Mammary epithelial cell (primary cell): ENCODE results near the gene UBASH3A.

ENCODE experiments used
- CTCF ChIP-seq, 2 donors: IDR thresholded peaks in 1 of 2; conservative IDR thresholded peaks in 1 of 2; 2 replicates each; pipeline ENCODE4 v1.5.1; 2011 to 2012; ENCODE audit warnings: inconsistent platforms in 2 of 2, low read length in 2 of 2, mild to moderate bottlenecking in 2 of 2, control low read depth in 1 of 2, low read depth in 1 of 2; ENCODE audit not compliant: insufficient read depth in 1 of 2; ENCODE audit errors: extremely low read depth in 1 of 2
- EZH2 ChIP-seq: IDR thresholded peaks from 2 replicates; pipeline ENCODE4 v1.6.1; 2012; ENCODE audit warnings: low read length, inconsistent platforms, borderline replicate concordance

- TF ChIP-seq CTCF (conservative IDR thresholded peaks at IDR 0.05 in 1 of 2, IDR thresholded peaks at IDR 0.05 in 1 of 2; ENCODE audit: extremely low read depth in 1 of 2, insufficient read depth in 1 of 2, low read depth in 1 of 2, low read length in 2 of 2) (no peak), EZH2 (no peak)
Measured at GRCh38 chr21:42425591-42425990, 21.9 kb downstream of the UBASH3A start.
